ENCODE measurements around the gene SLC22A12.

DNA sequence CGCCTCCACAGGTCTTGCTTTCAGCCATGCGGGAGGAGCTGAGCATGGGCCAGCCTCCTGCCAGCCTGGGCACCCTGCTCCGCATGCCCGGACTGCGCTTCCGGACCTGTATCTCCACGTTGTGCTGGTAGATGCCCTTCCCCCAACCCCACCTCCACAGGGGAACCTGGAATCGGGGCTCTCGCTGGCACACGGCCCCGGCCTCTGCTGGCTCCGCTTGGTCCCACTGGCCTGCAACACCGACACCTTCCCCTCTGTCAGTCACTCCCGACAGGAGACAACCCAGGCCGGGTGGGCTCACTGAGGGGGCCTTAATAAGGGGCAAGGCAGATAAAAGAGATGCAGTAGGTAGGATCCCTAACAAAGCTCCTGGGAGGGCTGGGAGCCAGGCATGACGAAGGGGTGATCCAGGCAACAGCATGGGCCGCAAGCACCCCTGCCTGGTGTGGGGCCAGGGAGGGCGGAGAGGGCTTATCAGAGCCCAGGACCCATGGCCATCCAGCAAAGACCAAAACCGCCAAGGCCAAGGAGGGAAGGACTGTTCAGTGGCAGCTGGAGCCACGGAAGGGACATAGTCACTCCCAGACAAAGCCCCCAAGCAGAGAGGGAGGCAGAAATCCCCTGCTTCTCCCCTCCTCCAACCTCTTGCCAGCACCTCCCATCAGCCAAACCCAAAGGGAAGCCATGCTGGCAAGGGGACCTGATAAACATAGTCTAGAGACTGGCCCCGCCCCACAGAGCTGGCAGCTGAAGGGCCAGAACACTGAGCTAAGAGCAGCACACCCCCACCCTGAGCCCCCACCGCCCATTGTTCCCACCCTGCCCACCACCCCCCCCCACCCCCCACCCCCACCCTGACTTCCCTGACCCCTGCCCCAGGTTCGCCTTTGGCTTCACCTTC lies 8.0 kb downstream of the SLC22A12 start:
- TF ChIP-seq, protein P1, sequence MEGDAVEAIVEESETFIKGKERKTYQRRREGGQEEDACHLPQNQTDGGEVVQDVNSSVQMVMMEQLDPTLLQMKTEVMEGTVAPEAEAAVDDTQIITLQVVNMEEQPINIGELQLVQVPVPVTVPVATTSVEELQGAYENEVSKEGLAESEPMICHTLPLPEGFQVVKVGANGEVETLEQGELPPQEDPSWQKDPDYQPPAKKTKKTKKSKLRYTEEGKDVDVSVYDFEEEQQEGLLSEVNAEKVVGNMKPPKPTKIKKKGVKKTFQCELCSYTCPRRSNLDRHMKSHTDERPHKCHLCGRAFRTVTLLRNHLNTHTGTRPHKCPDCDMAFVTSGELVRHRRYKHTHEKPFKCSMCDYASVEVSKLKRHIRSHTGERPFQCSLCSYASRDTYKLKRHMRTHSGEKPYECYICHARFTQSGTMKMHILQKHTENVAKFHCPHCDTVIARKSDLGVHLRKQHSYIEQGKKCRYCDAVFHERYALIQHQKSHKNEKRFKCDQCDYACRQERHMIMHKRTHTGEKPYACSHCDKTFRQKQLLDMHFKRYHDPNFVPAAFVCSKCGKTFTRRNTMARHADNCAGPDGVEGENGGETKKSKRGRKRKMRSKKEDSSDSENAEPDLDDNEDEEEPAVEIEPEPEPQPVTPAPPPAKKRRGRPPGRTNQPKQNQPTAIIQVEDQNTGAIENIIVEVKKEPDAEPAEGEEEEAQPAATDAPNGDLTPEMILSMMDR (IDR thresholded peaks at IDR 0.05; ENCODE audit: insufficient read depth, low read depth, low read length), result no peak
- no peak for TF ChIP-seq EZH2 (IDR thresholded peaks at IDR 0.05; ENCODE audit: insufficient read depth, low read length)
